RWPE2 (cell line): ENCODE data around the gene CATSPERB.

Source experiments
- ATAC-seq: fragments of 200-7000 bp; cut with Tn5 transposase; 3 replicates; pipeline ENCODE4 v1.9.1; 2021; ENCODE audit warnings: low read depth
- DNase-seq: peaks from one replicate; pipeline ENCODE4 v3.0.0-alpha.2; 2020; ENCODE audit warnings: low spot score
- H3K27ac ChIP-seq: fragments of 450-650 bp; 2 replicates; pipeline ENCODE4 v1.5.1; 2017; ENCODE audit warnings: mild to moderate bottlenecking; ENCODE audit not compliant: poor library complexity, severe bottlenecking
- H3K27me3 ChIP-seq: fragments of 250-450 bp; sonication (Bioruptor Pico); 2 replicates; pipeline ENCODE4 v1.5.1; 2021; ENCODE audit warnings: mild to moderate bottlenecking, moderate library complexity; ENCODE audit not compliant: insufficient read depth, poor library complexity, severe bottlenecking
- H3K36me3 ChIP-seq: fragments of 250-450 bp; sonication (Bioruptor Pico); 2 replicates; pipeline ENCODE4 v1.5.1; 2020; ENCODE audit warnings: low read depth, mild to moderate bottlenecking, moderate library complexity
- H3K4me1 ChIP-seq: fragments of 250-450 bp; sonication (Bioruptor Pico); 2 replicates; pipeline ENCODE4 v1.5.1; 2021; ENCODE audit warnings: mild to moderate bottlenecking, moderate library complexity; ENCODE audit not compliant: insufficient read depth, poor library complexity, severe bottlenecking
- H3K4me3 ChIP-seq: fragments of 250-450 bp; sonication (Bioruptor Pico); 2 replicates; pipeline ENCODE4 v1.5.1; 2021; ENCODE audit warnings: mild to moderate bottlenecking, moderate library complexity; ENCODE audit not compliant: severe bottlenecking
- H3K9me3 ChIP-seq: fragments of 250-450 bp; sonication (Bioruptor Pico); 2 replicates; pipeline ENCODE4 v1.5.1; 2021; ENCODE audit warnings: mild to moderate bottlenecking, moderate library complexity; ENCODE audit not compliant: severe bottlenecking
- TF ChIP-seq, protein P1 (sequence below): fragments of 450-650 bp; IDR thresholded peaks from one replicate; pipeline ENCODE4 v1.5.1; 2017; ENCODE audit warnings: mild to moderate bottlenecking, moderate library complexity; ENCODE audit not compliant: poor library complexity, severe bottlenecking

The CATSPERB gene

DNA sequence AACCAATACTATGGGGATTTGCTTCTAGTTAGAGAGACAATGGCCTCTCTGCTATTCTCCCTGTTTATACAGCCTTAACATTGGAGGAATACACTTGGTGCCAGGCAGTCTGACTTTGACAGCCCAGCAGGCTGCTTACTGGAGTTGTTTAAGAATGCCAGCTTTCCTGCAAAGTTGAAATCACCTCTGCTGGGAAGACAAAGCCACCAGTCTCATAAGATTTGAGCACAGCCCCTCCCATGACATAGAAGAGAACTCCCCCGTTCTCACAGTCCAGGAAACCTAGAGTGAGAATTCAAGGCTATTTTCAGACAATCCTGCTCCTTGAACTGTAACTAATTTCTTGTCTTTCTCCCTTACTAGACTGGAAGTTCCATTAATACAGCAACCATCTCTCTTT, 21.1 kb upstream of the CATSPERB start:
- peaks cover 28% of the 10 kb centered on the region for H3K4me1 ChIP-seq
- H3K36me3 ChIP-seq: no peaks in the 10 kb centered on the region
- H3K9me3 ChIP-seq: no peaks in the 10 kb centered on the region
- H3K27me3 ChIP-seq: no peaks in the 10 kb centered on the region
- ATAC-seq: no peak
- TF ChIP-seq, protein P1, sequence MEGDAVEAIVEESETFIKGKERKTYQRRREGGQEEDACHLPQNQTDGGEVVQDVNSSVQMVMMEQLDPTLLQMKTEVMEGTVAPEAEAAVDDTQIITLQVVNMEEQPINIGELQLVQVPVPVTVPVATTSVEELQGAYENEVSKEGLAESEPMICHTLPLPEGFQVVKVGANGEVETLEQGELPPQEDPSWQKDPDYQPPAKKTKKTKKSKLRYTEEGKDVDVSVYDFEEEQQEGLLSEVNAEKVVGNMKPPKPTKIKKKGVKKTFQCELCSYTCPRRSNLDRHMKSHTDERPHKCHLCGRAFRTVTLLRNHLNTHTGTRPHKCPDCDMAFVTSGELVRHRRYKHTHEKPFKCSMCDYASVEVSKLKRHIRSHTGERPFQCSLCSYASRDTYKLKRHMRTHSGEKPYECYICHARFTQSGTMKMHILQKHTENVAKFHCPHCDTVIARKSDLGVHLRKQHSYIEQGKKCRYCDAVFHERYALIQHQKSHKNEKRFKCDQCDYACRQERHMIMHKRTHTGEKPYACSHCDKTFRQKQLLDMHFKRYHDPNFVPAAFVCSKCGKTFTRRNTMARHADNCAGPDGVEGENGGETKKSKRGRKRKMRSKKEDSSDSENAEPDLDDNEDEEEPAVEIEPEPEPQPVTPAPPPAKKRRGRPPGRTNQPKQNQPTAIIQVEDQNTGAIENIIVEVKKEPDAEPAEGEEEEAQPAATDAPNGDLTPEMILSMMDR: no peak
- no peak for DNase-seq
- no peak overlapping the region for H3K27ac ChIP-seq
- no peak overlapping the region for H3K4me3 ChIP-seq

DNA sequence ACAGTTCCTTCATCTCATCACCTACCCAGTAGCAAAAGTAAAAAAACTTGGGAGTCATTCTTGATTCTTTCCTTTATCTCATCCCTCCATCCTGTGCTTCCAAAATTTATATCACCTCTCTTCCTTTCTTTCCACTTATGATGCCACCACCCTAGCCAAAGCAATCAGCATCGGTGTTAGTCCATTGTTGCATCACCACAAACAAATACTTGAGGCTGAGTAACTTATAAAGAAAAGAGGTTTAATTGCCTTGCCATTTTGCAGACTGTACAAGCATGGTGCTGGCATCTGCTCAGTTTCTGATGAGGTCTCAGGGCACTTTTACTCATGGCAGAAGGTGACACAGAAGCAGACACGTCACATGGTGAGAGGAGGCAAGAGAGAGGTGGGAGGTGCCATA, 19.8 kb upstream of the CATSPERB start:
- peaks cover 28% of the 10 kb centered on the region for H3K4me1 ChIP-seq
- TF ChIP-seq, protein P1: no peak
- H3K27ac ChIP-seq: no peak overlapping the region
- no peak for DNase-seq
- ATAC-seq: no peak
- H3K27me3 ChIP-seq: no peaks in the 10 kb centered on the region
- no peaks in the 10 kb centered on the region for H3K9me3 ChIP-seq
- no peak overlapping the region for H3K4me3 ChIP-seq
- no peaks in the 10 kb centered on the region for H3K36me3 ChIP-seq

DNA sequence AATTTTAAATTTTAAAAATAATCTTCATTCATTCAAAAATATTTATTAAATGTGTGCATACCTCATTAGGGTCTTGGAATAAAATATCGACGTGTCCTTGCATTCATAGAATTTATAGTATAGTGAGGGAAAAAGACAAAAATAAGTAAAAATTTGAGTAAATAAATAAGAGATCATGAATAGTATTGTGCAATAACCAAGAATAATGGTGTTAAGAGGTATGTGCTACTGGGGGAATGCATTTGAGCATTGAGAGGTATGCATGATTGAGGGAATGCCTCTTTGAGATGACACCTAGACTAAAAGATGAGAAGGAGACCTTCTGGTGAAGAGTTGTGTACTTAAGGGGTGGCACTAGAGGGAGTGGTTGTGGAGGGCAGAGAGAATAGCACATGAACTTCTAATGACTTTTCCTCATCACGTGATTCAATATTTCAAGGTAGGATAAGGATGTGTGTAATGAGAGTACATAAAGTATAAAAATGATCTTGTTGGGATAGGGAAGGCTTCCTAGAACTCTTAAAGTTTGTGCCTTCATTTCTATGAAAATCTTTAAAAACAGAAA, 18.8 kb upstream of the CATSPERB start:
- DNase-seq: no peak
- H3K4me3 ChIP-seq: no peak overlapping the region

DNA sequence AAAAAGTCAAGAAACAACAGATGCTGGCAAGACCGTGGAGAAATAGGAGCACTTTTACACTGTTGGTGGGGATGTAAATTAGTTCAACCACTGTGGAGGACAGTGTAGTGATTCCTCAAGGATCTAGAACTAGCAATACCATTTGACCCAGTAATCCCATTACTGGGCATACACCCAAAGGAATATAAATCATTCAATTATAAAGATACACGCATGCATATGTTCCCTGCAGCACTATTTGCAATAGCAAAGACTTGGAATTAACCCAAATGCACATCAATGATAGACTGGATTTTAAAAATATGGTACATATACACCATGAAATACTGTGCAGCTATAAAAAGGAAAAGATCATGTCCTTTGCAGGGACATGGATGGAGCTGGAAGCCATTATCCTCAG, 18.0 kb upstream of the CATSPERB start:
- H3K27me3 ChIP-seq: no peaks in the 10 kb centered on the region
- DNase-seq: no peak
- no peak overlapping the region for H3K27ac ChIP-seq
- H3K4me1 ChIP-seq: peaks cover 18% of the 10 kb centered on the region
- no peak; the same call in 2 of the 3 replicates for ATAC-seq
- H3K9me3 ChIP-seq: no peaks in the 10 kb centered on the region
- H3K36me3 ChIP-seq: no peaks in the 10 kb centered on the region
- no peak overlapping the region for H3K4me3 ChIP-seq
- TF ChIP-seq, protein P1: no peak

More for the DNA sequence above, 18.8 kb upstream of the CATSPERB start:
- no peaks in the 10 kb centered on the region for H3K9me3 ChIP-seq
- no peaks in the 10 kb centered on the region for H3K36me3 ChIP-seq
- no peaks in the 10 kb centered on the region for H3K27me3 ChIP-seq
- H3K4me1 ChIP-seq: peaks cover 21% of the 10 kb centered on the region
- H3K27ac ChIP-seq: no peak overlapping the region
- no peak for ATAC-seq
- TF ChIP-seq, protein P1: no peak

- ATAC-seq (no peak), DNase-seq (no peak)
- no peaks in the 10 kb centered on the region for H3K36me3 ChIP-seq
Observed at GRCh38 chr14:91748049-91748448, 16.2 kb upstream of the CATSPERB start.

More at GRCh38 chr14:91748049-91748448, 16.2 kb upstream of the CATSPERB start:
- Histone ChIP-seq H3K27ac (no peak overlapping the region), H3K4me1 (peaks cover 13% of the 10 kb centered on the region), H3K27me3 (no peaks in the 10 kb centered on the region), H3K9me3 (no peaks in the 10 kb centered on the region), H3K4me3 (no peak overlapping the region)
- TF ChIP-seq, protein P1: no peak
